ENCODE results near the gene TLCD1.

TLCD1 gene

GRCh38 chr17:28675980-28676379, 50.1 kb downstream of the TLCD1 start:
- Mint-ChIP-seq H3K27me3 (ENCODE audit: low read depth, poor library complexity) (peaks cover 2% of the 10 kb centered on the region), H3K4me1 (no peaks in the 10 kb centered on the region), H3K9me3 (no peaks in the 10 kb centered on the region), H3K27ac (no peak overlapping the region), H3K36me3 (ENCODE audit: low read depth) (peaks cover 64% of the 10 kb centered on the region), H3K4me3 (no peak overlapping the region)
- no peak for TF ChIP-seq CTCF (IDR thresholded peaks at IDR 0.05)
- no peak for DNase-seq

- Mint-ChIP-seq H3K36me3 (ENCODE audit: low read depth) (peaks cover 67% of the 10 kb centered on the region), H3K27ac (peak overlapping the region; percentile 66), H3K27me3 (ENCODE audit: low read depth, poor library complexity) (peaks cover 2% of the 10 kb centered on the region), H3K4me3 (no peak overlapping the region), H3K9me3 (no peaks in the 10 kb centered on the region), H3K4me1 (no peaks in the 10 kb centered on the region)
- no peak for DNase-seq
- no peak for TF ChIP-seq CTCF (IDR thresholded peaks at IDR 0.05)
Measured at GRCh38 chr17:28675490-28675889, 50.5 kb downstream of the TLCD1 start.

Measured in nephron progenitor cell (in vitro differentiated cells).